Effector CD8-positive, alpha-beta T cell (primary cell): ENCODE measurements around the gene EPN2.
"Not testable (repeated sequence)": the region's sequence is repeated elsewhere in the genome, so short reads cannot be mapped to it uniquely, and the experiment has no call there.

Source experiments
- DNase-seq: peaks from one replicate; lab custom pipeline; 2025; lab: John Stamatoyannopoulos, UW

Gene EPN2

GRCh38 chr17:19268611-19269010 is 31.4 kb downstream of the EPN2 start:
- DNase-seq = no peak

- no peak for DNase-seq
Observed at GRCh38 chr17:19269106-19269505, 31.9 kb downstream of the EPN2 start.

GRCh38 chr17:19269641-19270040 is 32.5 kb downstream of the EPN2 start:
- no peak for DNase-seq

GRCh38 chr17:19270347-19270703 is 33.2 kb downstream of the EPN2 start:
- no peak for DNase-seq

- DNase-seq = no peak
Observed at GRCh38 chr17:19270704-19271611, 33.8 kb downstream of the EPN2 start.

GRCh38 chr17:19271780-19272357 is 34.7 kb downstream of the EPN2 start:
- DNase-seq = no peak

- no peak for DNase-seq
Observed at GRCh38 chr17:19273731-19274130, 36.6 kb downstream of the EPN2 start.

GRCh38 chr17:19274893-19275292 is 37.7 kb downstream of the EPN2 start:
- DNase-seq = no peak

- no peak for DNase-seq
Observed at GRCh38 chr17:19275457-19276127, 38.4 kb downstream of the EPN2 start.

GRCh38 chr17:19278284-19278683 is 41.1 kb downstream of the EPN2 start:
- DNase-seq = not testable (repeated sequence)

GRCh38 chr17:19278729-19279128 is 41.6 kb downstream of the EPN2 start:
- DNase-seq = no peak

- no peak for DNase-seq
Observed at GRCh38 chr17:19281161-19281560, 44.0 kb downstream of the EPN2 start.

GRCh38 chr17:19284005-19284959 is 47.1 kb downstream of the EPN2 start:
- DNase-seq = no peak

GRCh38 chr17:19285213-19285900 is 48.2 kb downstream of the EPN2 start:
- DNase-seq = no peak

GRCh38 chr17:19286751-19287341 is 49.7 kb downstream of the EPN2 start:
- DNase-seq = no peak

GRCh38 chr17:19287651-19288050 is 50.5 kb downstream of the EPN2 start:
- no peak for DNase-seq

- DNase-seq = no peak
Observed at GRCh38 chr17:19288453-19288852, 51.3 kb downstream of the EPN2 start.

- no peak for DNase-seq
Observed at GRCh38 chr17:19290066-19290705, 53.0 kb downstream of the EPN2 start.

- no peak for DNase-seq
Observed at GRCh38 chr17:19291646-19292376, 54.6 kb downstream of the EPN2 start.

- no peak for DNase-seq
Observed at GRCh38 chr17:19292377-19292711, 55.2 kb downstream of the EPN2 start.
